ENCODE data around the gene LRIG1.

- TF ChIP-seq CTCF (IDR thresholded peaks at IDR 0.05; ENCODE audit: low read length) (no peak), EZH2 (optimal IDR thresholded peaks at IDR 0.05; ENCODE audit: low read depth, low read length) (no peak), EZH2phosphoT487 (IDR thresholded peaks at IDR 0.05; ENCODE audit: low read length) (no peak)
Observed at GRCh38 chr3:66486202-66486601, 14.6 kb downstream of the LRIG1 start.

Measured in MM.1S (cell line).